Nephron (organoid): ENCODE results near the gene NIT2.

Experiments used
- H3K27ac Mint-ChIP-seq, 3 experiments: 2 replicates each; pipeline ENCODE4 v1.8.0; 2020; ENCODE audit warnings: mixed read lengths in 3 of 3, mild to moderate bottlenecking in 2 of 3, moderate library complexity in 1 of 3
- H3K27me3 Mint-ChIP-seq: 2 replicates; pipeline ENCODE4 v1.8.0; 2021; ENCODE audit warnings: low read depth, mild to moderate bottlenecking, moderate library complexity, mixed read lengths
- H3K36me3 Mint-ChIP-seq: 2 replicates; pipeline ENCODE4 v1.8.0; 2020; ENCODE audit warnings: low read depth, mixed read lengths
- H3K4me1 Mint-ChIP-seq: 2 replicates; pipeline ENCODE4 v1.8.0; 2020; ENCODE audit warnings: mixed read lengths
- H3K4me3 Mint-ChIP-seq, 3 experiments: 2 replicates each; pipeline ENCODE4 v1.8.0; 2020; ENCODE audit warnings: mild to moderate bottlenecking in 3 of 3, mixed read lengths in 3 of 3, moderate library complexity in 2 of 3
- H3K9me3 Mint-ChIP-seq: 2 replicates; pipeline ENCODE4 v1.8.0; 2020; ENCODE audit warnings: mixed read lengths
- CTCF ChIP-seq, 3 experiments: fragments of 200-600 bp; sonication (generic); IDR thresholded peaks; one replicate each; pipeline ENCODE4 v1.5.0; 2021; ENCODE audit warnings: antibody characterized with exemption in 3 of 3; ENCODE audit not compliant: unreplicated experiment in 3 of 3

NIT2 gene

DNA sequence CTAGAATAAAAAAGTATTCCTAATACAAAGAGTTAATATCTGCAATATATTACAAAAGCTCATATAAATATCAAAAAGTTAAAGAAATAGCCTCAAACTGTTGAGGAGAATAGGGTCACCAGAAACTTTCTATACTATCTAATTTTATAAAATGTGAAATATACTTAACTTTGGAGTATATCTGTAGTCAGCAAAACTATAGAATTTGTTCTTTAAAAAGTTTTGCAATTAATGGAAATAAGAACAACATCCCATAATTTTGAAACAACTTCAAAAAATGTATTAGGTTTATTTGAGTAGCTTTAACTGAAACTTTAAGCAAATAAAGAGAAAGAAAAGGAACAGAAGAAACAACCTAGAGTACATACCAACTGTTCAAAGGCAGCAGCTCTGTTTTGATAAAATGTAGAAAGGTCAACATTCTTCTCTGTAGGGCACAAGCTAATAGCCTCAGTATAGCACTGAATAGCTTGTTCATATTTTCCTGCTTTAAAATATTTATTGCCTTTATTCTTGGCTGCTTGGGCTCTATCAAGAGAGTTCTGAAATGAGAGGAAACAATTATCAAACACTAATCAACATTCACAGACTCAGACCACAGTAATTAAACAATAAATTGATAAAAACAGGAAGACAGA lies 52.0 kb downstream of the NIT2 start:
- Mint-ChIP-seq H3K27me3 (no peaks in the 10 kb centered on the region), H3K4me3 (no peak overlapping the region), H3K9me3 (peaks cover 12% of the 10 kb centered on the region), H3K27ac (peak overlapping the region; percentile 52 to 90 (median 71)), H3K4me1 (peaks cover 11% of the 10 kb centered on the region), H3K36me3 (peaks cover 52% of the 10 kb centered on the region)
- no peak for TF ChIP-seq CTCF (IDR thresholded peaks at IDR 0.05; ENCODE audit: unreplicated experiment in 3 of 3)

DNA sequence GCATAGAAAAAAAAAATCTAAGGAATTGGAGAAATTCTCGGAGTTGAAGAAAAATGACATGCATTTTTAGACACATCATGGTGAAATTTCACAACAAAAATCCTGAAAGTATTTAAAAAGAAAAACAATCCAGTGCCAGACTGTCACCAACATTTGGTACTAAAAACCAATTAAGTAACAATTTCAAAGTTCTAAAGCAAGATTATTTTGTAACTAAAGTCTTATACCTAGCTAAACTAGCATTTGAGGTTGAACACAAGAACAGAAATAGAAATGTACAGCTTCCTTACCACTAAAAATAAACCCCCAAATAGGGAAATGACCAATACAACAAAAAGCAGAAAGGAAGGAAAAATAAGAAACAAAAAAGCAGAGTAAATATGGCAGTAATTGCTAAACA lies 54.5 kb downstream of the NIT2 start:
- Mint-ChIP-seq H3K27me3 (no peaks in the 10 kb centered on the region), H3K9me3 (peaks cover 12% of the 10 kb centered on the region), H3K27ac (no peak overlapping the region), H3K4me3 (no peak overlapping the region), H3K4me1 (peaks cover 11% of the 10 kb centered on the region), H3K36me3 (peaks cover 44% of the 10 kb centered on the region)
- no peak for TF ChIP-seq CTCF (IDR thresholded peaks at IDR 0.05; ENCODE audit: unreplicated experiment in 3 of 3)

- Mint-ChIP-seq H3K27ac (no peak overlapping the region), H3K4me3 (no peak overlapping the region), H3K27me3 (no peaks in the 10 kb centered on the region), H3K9me3 (no peaks in the 10 kb centered on the region), H3K4me1 (peaks cover 20% of the 10 kb centered on the region), H3K36me3 (peaks cover 8% of the 10 kb centered on the region)
- TF ChIP-seq CTCF (IDR thresholded peaks at IDR 0.05; ENCODE audit: unreplicated experiment in 3 of 3), result no peak
Observed at GRCh38 chr3:100395679-100396431, 61.3 kb downstream of the NIT2 start.

- no peaks in the 10 kb centered on the region for H3K27me3 Mint-ChIP-seq
- peaks cover 5% of the 10 kb centered on the region for H3K36me3 Mint-ChIP-seq
- H3K27ac Mint-ChIP-seq, result no peak overlapping the region
- TF ChIP-seq CTCF (IDR thresholded peaks at IDR 0.05; ENCODE audit: unreplicated experiment in 3 of 3), result no peak
- peak overlapping the region; percentile 7 to 28 (median 26) for H3K4me3 Mint-ChIP-seq
- H3K4me1 Mint-ChIP-seq, result peaks cover 20% of the 10 kb centered on the region
- no peaks in the 10 kb centered on the region for H3K9me3 Mint-ChIP-seq
Observed at GRCh38 chr3:100396967-100397366, 62.4 kb downstream of the NIT2 start.

DNA sequence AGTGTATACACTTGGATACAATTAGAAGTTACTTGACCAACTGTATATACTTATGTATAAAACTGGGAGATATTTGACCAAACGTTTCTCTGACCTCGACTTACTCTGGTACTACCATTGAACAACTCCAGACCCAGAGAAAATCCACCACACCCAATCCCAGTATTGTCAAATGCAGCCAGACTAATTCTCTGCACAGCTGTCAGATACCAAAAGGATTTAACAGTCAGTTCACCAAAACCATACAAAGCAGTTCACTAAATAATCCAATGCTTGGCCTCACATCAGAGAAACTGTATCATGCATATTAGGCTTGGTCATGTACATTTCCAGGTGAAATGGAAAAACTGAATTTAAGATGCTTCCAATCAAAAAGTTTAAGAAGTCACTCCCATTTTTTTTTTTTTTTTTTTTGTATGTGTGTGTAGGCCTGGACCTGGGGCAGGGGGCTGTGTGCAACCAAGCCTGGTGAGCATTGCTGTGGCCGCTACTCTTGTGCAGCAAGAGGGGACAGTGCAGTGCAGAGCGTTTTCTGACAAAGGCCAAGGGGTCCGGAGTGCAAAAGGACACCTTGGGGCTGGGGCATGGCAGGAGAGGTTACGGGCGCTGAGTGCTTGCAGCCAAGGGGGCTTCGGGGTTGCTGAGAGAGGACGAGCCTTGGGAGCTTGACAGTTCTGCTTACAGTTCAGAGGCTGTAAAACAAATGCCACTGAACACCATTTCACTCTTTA lies 64.9 kb downstream of the NIT2 start:
- no peaks in the 10 kb centered on the region for H3K27me3 Mint-ChIP-seq
- no peaks in the 10 kb centered on the region for H3K9me3 Mint-ChIP-seq
- H3K4me3 Mint-ChIP-seq, result peak overlapping the region; percentile 92 to 96 (median 93)
- H3K4me1 Mint-ChIP-seq, result peaks cover 36% of the 10 kb centered on the region
- H3K36me3 Mint-ChIP-seq, result no peaks in the 10 kb centered on the region
- no peak for TF ChIP-seq CTCF (IDR thresholded peaks at IDR 0.05; ENCODE audit: unreplicated experiment in 3 of 3)
- peak overlapping the region; percentile 80 to 98 (median 82) for H3K27ac Mint-ChIP-seq
